T-helper 1 cell (primary cell): Measurements from ENCODE around the gene FNDC7.
A peak's percentile ranks its signal among the peaks of the same experiment; 100 is the strongest.
"Not testable (repeated sequence)": the region's sequence is repeated elsewhere in the genome, so short reads cannot be mapped to it uniquely, and the experiment has no call there.

Experiments
- DNase-seq, 5 donors: peaks; one replicate each; pipeline ENCODE4 v3.0.0-alpha.2; 2012 to 2020
- total RNA-seq, 4 donors: gene quantifications; one replicate each; lab custom pipeline; 2026; lab: John Stamatoyannopoulos, UW

The FNDC7 gene, protein sequence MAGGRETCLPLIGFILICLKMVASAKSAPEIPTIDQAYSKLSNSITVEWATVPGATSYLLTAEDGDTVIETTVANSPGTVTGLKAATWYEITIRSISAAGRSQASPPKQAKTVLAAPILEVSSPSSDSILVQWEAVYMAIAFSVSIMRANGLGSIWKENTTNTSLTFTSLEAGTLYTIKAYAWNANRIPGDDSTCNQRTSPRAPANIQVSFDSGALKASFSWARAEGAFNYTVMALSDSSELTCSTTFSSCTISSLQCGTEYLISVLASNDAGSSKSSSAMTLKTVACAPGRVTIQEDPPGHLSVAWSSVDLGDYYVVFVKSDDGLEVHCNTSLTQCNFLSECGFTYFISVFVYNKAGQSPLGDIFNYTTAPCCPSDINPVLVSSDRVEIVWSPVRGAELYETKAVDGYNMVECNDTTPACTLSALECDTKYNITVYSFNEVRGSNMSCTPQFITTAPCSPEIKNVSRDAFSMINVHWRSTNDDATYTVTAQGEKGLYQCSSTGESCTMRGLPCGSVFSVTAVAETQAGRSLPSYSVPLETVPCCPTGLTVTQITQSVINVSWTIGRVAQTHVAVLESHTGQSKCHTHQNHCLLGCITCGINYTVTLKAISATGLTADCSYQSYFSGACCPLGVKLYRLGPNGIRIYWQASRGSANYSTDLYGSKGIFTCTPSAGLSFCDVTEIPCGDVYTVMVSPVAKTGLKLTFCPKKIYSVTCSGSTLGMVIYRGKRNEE
- total RNA-seq = 0.31 to 2.4 (median 0.93) reads per million in 4 donors

- DNase-seq = no peak
Measured at GRCh38 chr1:108712606-108713150, at the start of gene FNDC7. TSS of gene FNDC7 (plus strand) at chr1:108712908. CDS start at chr1:108712934, 26 bp downstream.

DNA sequence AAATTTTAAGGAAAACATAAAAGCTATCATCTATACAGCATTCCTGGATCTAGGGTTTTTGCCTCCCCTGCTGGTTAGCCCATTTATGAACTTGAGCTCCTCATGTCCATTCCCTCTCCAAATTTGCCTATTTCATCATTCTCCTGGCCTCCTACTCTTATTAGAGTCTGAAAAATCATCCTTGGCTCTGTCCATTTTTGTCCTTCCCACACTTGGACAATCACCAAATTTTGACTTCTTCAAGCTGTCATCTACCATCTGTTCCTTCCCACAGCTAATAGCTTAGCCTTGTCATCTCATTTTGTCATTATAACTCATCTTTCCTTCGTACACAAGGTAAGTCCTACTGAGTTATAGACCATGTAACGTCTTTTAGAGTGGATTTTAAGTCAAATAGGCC lies 49.6 kb upstream of the FNDC7 start:
- DNase-seq = no peak

- no peak for DNase-seq
Measured at GRCh38 chr1:108664481-108664880, 48.2 kb upstream of the FNDC7 start.

GRCh38 chr1:108665067-108665466 lies 47.6 kb upstream of the FNDC7 start:
- DNase-seq = no peak

DNA sequence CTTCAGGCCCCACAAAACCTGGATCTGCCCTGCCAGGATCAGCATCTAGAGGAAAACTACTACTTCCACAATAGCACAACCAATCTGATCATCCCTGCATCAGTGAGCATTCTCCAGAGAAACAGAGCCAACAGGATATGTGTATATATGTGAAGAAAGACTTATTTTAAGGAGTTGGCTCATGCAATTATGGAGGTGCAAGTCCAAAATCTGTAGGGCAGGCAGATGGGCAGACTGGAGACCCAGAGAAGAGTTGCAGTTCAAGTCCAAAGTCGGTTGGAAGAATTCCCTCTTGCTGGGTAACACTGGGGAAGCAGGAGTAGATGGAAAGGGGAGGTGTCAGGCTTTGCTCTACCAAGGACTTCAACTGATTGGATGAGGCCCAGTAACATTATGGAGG lies 46.9 kb upstream of the FNDC7 start:
- no peak for DNase-seq

DNA sequence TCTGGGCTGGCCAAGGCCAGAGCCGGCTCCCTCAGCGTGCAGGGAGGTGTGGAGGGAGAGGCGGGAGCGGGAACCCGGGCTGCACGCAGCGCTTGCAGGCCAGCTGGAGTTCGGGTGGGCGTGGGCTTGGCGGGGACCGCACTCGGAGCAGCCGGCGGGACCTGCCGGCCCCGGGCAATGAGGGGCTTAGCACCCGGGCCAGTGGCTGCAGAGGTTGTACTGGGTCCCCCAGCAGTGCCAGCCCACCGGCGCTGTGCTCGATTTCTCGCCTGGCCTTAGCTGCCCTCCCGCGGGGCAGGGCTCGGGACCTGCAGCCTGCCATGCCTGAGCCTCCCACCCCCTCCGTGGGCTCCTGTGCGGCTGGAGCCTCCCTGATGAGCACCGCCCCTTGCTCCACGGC lies 45.3 kb upstream of the FNDC7 start:
- not testable (repeated sequence) for DNase-seq

GRCh38 chr1:108668777-108669176 lies 43.9 kb upstream of the FNDC7 start:
- DNase-seq = no peak

DNA sequence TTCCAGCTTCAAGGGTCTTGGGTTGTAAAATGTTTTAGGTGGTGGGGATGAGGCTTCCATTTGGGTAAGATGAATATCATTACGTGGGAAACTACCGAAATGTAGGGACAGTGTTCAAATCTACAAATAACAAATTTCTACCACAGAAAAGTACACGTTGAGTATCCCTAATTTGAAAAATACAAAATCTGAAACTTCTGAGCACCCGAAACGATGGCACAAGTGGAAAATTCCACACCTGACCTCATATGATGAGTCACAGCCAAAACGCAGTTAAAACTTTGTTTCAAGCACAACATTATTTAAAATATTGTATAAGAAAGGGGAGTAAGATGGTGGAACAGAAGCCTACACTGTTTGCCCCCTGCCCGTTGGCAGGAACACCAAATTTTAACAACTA lies 43.0 kb upstream of the FNDC7 start:
- no peak for DNase-seq

GRCh38 chr1:108670131-108670773 lies 42.5 kb upstream of the FNDC7 start:
- DNase-seq = no peak

DNA sequence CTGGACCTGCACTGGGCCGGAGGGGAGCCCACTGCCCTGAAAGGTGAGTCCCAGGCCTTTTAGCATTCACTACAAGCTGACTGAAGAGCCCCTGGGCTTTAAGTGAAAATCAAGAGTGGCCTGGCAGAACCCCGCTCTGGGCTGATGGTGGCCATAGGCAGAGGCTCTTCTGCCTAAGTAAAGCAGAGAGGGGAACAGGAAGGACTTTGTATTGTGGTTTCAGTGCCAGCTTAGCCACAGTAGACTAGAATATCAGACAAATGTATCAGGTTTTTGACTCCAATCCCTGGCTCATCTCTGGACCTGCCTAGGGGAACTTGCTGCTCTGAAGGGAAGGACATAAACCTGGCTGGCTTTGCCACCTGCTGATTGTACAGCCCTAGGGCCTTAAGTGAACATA lies 41.6 kb upstream of the FNDC7 start:
- no peak for DNase-seq

GRCh38 chr1:108678706-108679105 lies 34.0 kb upstream of the FNDC7 start:
- no peak for DNase-seq

DNA sequence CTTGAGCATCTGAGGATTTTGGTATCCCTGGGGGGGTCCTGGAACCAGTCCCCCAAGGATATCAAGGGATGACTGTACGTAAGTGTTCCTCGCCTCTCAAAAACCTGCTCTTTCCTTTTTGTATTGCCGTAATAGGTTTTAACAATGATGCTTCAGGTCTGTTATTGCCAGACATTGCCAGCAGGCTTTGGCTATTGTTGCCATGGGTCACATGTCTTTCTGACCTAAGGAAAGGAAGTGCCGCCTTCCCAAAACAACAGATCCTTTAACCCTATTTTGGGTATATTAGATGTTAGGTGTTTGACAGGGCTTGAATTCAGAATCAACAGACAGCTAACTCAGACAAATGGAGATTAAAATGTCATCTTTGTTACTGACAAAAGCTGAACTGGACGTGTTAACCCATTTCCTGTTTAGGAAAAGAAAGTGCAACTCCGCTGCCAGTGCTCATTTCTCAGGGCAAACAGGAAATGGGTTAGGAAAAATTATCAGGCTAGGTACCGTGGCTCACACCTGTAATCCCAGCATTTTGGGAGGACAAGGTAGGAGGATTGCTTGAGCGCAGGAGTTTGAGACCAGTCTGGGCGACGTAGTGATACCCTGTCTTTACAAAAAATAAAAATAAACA lies 33.0 kb upstream of the FNDC7 start:
- peak in 1 of 5 donors; percentile 29 for DNase-seq

DNA sequence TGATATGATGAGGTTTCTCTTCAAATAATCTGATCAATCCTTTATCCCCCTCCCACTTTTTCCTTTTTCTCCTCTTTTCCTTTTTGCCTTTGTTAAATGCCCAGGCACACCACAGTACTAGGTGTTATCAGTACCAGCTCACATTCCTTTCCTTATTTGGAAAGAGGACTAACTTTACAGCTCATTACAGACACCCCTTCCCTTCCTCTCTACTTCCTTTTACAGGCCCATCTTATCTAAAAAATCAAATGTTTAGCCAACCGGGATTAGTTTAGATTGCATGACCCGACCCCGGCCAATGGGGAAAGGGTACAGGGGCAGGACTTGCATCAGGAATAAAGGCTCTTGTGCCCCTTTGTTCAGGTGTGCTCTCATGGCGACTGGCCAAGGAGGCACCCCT lies 31.0 kb upstream of the FNDC7 start:
- not testable (repeated sequence) for DNase-seq

DNA sequence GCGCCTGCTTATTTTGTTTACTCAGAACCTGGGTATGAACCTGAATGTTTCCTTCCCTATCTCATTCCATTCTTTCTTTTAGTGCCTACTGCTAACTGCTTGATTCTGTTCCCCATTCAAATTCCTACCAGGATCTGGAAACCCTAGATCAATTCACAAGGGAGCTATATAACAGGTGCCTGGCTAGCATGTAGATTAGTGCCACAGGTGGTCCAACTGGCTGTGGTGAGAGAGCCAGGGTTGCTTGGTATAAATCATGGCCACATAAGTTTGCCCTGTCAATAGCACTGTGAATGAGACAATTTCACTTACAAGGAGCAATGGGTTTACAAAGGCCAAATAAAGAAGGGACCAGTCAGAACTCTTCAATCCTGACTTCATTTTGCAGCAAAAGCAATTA lies 27.2 kb upstream of the FNDC7 start:
- no peak for DNase-seq

DNA sequence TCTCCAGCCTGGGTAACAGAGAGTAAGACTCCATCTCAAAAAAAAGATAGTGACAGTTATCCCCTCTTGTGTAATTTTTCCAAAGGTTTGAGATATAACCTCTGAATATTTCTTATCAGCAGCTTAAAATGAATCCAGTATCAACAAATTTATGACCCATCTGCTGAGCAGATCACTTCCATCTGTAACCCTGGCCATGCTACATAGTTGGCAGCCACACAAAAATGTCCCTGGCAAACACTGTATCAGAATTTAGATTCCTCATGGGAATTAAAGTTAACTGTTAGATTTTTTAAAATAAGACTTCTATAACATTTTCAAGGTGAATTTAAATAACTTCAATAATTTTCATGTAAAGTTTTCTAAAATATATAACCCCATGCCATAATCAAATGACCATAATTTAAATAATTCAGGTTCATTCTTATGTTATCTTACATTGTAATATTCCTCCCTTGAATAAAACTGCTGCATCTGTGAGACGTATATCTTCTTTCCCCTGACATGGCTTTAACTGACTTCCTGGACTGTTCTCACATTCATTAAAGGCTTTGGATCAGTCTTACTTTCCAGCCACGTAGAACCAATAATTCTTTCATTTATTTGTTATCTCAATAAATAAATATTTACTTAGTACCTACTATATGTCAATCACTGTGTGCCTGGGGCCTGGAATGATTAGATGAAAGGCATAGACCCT lies 25.9 kb upstream of the FNDC7 start:
- DNase-seq = no peak

- no peak for DNase-seq
Measured at GRCh38 chr1:108691128-108691941, 21.4 kb upstream of the FNDC7 start.

- DNase-seq = peak; percentile 88 to 95 (median 92)
Measured at GRCh38 chr1:108691942-108692723, 20.6 kb upstream of the FNDC7 start, which contains the start of gene PRPF38B. TSS of gene PRPF38B (plus strand) at chr1:108692310. CDS start at chr1:108692592, 282 bp downstream.

- peak in 4 of 5 donors; percentile 54 to 80 (median 75) for DNase-seq
Measured at GRCh38 chr1:108692724-108693655, 19.7 kb upstream of the FNDC7 start.

DNA sequence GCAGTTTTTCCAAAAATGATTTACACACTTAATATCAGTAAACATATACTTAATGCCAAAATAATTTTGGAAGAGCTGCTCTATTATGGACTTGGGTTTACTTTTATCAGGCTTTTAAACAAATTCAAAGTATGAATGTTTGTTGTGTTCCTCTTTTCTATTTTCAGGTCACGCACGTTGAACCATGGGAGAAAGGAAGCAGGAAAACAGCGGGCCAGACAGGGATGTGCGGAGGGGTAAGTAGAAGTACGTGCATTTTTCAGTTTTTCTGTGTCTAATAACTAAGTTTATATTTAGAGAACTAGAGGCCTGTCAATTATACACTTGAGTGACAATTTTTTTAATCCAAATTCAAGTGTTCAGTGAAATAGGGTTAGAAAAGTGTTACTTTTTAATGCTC lies 17.2 kb upstream of the FNDC7 start:
- DNase-seq = no peak
